IPS-15b (cell line): ENCODE data around the gene FXYD6.

Experiments
- H3K27me3 ChIP-seq: one replicate; pipeline ENCODE4 v1.6.1; 2013; ENCODE audit warnings: low read length; ENCODE audit not compliant: control insufficient read depth, insufficient read depth
- H3K36me3 ChIP-seq: one replicate; pipeline ENCODE4 v1.6.1; 2013; ENCODE audit warnings: low read length; ENCODE audit not compliant: control insufficient read depth, insufficient read depth
- H3K4me1 ChIP-seq: one replicate; pipeline ENCODE4 v1.6.1; 2013; ENCODE audit warnings: mild to moderate bottlenecking, low read length; ENCODE audit not compliant: control insufficient read depth, insufficient read depth
- H3K4me3 ChIP-seq: one replicate; pipeline ENCODE4 v1.5.1; 2013; ENCODE audit warnings: low read depth, low read length
- H3K9ac ChIP-seq: one replicate; pipeline ENCODE4 v1.6.1; 2013; ENCODE audit warnings: low read depth, mild to moderate bottlenecking, low read length
- H3K9me3 ChIP-seq: one replicate; pipeline ENCODE4 v1.6.1; 2013; ENCODE audit warnings: mild to moderate bottlenecking, low read length; ENCODE audit not compliant: control insufficient read depth, insufficient read depth

The FXYD6 gene

DNA sequence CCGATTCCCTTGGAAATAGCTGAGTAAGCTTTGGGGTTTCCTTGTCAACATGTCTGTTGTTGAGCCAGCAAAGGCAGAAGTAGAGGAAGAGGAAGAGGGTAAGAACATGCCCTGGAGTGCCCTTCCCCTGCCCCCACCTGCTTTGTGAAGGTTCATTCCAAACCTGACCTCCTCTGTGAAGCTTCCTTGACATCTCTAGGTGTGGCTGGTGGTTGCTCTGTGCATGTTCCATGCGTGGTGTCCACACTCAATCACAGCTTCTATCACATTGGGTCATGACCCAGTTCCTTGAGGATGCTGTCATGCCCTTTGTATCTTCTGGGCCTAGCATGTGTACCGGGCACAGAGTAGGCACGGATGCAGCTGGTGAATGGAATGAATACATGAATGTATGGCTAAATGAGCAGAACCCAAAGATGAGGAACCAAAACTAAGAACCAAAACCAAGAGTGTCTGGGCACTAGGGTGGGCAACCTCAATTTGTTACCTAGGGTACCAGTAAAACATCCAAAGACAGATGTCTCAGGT lies 23.7 kb upstream of the FXYD6 start:
- no peaks in the 10 kb centered on the region for H3K27me3 ChIP-seq
- no peak overlapping the region for H3K9ac ChIP-seq
- H3K4me3 ChIP-seq, result no peak overlapping the region
- no peaks in the 10 kb centered on the region for H3K4me1 ChIP-seq
- H3K9me3 ChIP-seq, result no peaks in the 10 kb centered on the region
- no peaks in the 10 kb centered on the region for H3K36me3 ChIP-seq

DNA sequence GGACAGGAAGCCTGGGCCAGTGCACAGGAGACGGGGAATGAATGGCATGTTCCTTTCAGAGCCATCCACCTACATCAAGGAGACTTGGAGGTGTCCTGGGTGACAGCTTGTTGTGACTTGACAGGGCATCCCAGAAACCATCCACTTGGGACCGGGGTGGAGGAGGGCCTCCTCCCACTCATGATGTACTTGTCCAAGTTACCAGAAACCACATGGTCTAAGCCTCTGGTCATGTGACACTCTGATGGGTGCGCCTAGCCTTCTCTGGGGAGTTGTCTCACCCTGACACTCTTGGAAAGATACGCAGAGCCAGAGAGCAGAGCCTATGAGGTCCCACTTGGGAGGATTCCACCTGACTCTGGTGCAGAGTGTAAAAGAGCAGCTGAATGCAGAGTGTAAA lies 21.6 kb upstream of the FXYD6 start:
- Histone ChIP-seq H3K36me3 (no peaks in the 10 kb centered on the region), H3K4me3 (no peak overlapping the region), H3K4me1 (no peaks in the 10 kb centered on the region), H3K27me3 (no peaks in the 10 kb centered on the region), H3K9me3 (no peaks in the 10 kb centered on the region), H3K9ac (no peak overlapping the region)

DNA sequence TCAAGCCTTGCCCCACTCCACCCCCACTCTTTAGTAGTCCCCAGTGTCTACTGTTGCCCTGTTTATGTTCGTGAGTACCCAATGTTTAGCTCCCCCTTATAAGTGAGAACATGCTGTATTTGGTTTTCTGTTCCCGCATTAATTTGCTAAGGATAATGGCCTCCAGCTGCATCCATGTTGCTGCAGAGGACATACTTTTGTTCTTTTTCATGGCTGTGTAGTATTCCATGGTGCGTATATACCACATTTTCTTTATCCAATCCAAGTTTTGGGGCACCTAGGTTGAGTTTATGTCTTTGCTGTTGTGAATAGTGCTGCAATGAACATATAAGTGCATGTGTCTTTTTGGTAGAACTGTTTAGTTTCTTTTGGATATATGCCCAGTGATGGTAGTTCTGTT lies 16.2 kb upstream of the FXYD6 start:
- Histone ChIP-seq H3K4me3 (no peak overlapping the region), H3K36me3 (no peaks in the 10 kb centered on the region), H3K9me3 (no peaks in the 10 kb centered on the region), H3K4me1 (no peaks in the 10 kb centered on the region), H3K9ac (no peak overlapping the region), H3K27me3 (no peaks in the 10 kb centered on the region)

DNA sequence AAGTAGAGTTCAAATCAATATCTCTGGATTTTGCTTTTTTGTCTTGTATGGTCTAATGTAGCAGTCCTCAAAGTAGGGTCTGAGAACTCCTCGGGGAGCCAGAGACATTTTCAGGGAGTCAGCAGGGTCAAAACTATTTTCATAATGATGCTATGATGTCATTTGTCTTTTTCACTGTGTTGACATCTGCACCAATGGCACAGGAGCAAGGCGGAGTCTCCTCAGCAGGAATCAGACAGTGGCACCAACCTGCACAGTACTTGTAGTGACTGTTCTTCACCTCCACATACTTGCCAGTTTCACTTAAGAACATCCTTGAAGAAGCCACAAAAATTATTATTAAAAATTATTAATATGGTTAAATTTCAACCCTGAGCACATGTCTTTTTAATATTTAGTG lies 14.9 kb upstream of the FXYD6 start:
- Histone ChIP-seq H3K9ac (no peak overlapping the region), H3K4me1 (no peaks in the 10 kb centered on the region), H3K36me3 (no peaks in the 10 kb centered on the region), H3K9me3 (no peaks in the 10 kb centered on the region), H3K4me3 (no peak overlapping the region), H3K27me3 (no peaks in the 10 kb centered on the region)

DNA sequence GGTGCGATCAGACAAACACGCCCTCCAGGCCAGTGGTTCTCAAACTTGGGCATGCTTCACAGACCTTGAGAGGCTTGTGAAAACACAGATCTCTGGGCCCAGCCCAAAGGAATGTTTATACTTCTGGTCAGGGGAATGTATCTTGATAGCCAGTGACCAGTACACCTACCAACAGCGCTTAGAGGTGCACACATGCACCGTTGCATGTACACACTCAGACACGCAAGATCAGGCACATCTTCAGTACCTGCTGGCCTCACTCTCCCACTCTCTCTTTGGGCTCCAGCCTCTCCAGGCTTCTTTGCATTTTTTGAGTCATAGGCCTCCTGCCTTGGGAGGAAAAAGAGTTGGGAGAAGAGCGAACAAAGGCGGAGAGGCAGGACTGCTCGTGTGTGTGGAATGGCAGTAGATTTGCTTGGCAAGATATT lies 11.7 kb upstream of the FXYD6 start:
- no peaks in the 10 kb centered on the region for H3K36me3 ChIP-seq
- no peaks in the 10 kb centered on the region for H3K27me3 ChIP-seq
- no peak overlapping the region for H3K4me3 ChIP-seq
- no peak overlapping the region for H3K9ac ChIP-seq
- no peaks in the 10 kb centered on the region for H3K9me3 ChIP-seq
- H3K4me1 ChIP-seq, result no peaks in the 10 kb centered on the region

DNA sequence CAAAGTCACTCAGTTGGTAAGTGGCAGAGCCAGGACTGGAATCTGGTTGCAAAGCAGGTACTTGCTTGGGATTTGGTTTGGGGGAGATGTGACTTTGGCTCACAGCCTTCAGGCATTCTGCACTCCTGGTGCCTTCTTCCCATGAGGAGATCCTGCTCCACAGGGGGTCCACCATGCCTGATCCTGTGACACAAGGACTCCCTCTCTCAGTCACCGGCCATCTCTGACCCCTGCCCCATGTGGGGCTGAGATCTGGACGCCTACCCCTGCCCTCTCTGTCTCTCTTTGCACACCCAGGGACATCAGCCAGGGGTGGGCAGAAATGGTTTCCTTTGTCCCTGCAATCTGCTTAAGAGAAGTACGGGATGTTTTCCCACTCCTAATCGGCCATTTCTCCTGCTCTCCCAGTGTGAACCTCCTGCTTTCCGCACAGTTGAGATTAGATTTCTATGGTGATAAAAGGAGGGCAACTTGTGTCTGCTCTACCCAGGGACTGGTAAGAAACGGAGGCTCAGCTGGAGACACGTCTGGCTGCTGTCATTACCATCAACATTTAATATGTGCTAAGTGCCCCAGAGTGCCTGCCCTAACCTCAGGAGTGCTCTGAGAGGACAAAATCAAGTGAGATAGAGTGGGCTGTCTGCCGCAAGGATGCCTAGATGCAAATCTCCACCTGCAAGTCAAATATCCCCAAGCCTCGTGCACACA lies 11.1 kb upstream of the FXYD6 start:
- Histone ChIP-seq H3K36me3 (no peaks in the 10 kb centered on the region), H3K4me1 (peaks cover 4% of the 10 kb centered on the region), H3K9ac (no peak overlapping the region), H3K4me3 (no peak overlapping the region), H3K27me3 (no peaks in the 10 kb centered on the region), H3K9me3 (no peaks in the 10 kb centered on the region)

DNA sequence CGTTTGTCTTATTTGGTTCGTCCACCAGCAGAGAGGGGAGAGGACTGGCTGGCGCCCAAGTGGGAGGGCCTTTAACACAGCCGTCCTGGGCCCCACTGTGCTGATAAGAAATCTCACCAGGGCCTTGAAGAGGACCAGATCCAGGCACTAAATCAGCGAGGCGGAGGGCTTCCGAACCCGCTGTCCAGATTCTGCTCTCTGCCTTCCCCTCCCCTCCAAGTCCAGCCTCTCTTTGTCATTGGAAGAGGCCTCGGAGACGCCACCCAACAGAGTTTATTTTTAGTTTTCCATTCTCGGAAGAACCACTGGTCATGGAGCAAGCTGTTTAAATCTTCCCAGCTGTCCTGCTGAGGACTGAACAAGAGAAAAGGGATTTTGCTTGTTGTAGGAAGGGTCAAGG lies 9.3 kb upstream of the FXYD6 start:
- no peaks in the 10 kb centered on the region for H3K36me3 ChIP-seq
- H3K9me3 ChIP-seq, result no peaks in the 10 kb centered on the region
- no peak overlapping the region for H3K9ac ChIP-seq
- H3K27me3 ChIP-seq, result no peaks in the 10 kb centered on the region
- H3K4me1 ChIP-seq, result peaks cover 7% of the 10 kb centered on the region
- H3K4me3 ChIP-seq, result no peak overlapping the region

DNA sequence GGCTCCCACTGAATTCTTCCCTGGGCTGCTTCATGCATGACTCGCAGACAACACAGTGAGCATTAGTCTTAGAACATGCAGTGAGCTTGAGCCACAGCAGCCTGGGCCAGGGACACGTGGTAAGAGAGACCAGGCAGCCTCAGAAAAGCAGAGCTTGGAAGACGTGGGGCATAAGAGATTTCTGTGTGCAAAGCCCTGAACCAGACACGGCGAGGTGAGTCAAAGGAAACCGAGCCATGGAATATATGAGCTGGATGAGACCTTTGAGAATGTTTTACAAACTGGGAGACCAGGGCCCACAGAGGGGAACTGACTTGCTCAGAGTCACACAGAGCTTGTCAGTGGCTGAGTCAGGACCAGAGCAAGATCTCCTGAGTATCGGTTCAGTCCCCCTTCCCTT lies 8.5 kb upstream of the FXYD6 start:
- H3K4me3 ChIP-seq, result no peak overlapping the region
- H3K4me1 ChIP-seq, result peaks cover 7% of the 10 kb centered on the region
- no peaks in the 10 kb centered on the region for H3K9me3 ChIP-seq
- H3K9ac ChIP-seq, result no peak overlapping the region
- no peaks in the 10 kb centered on the region for H3K36me3 ChIP-seq
- H3K27me3 ChIP-seq, result peaks cover 5% of the 10 kb centered on the region

DNA sequence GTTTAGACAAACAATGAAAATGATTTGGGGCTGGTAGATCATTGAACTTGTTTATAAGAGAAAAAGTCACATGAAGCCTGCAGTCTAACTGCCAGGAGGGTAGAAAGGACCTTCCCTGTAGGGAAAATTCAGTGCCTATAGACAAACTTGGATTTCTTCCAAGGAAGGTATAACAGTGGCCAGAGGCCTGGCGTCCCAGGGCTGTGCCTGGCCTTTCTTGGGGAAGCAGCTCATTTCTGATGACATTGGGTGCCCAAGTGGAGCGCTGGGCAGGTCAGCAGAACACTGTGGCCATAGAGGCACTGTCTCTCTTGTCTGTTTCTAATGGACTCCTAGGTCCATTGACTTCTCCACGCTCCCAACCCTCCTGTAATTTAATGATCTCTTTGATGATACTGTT lies 6.6 kb upstream of the FXYD6 start:
- H3K9ac ChIP-seq, result no peak overlapping the region
- peaks cover 7% of the 10 kb centered on the region for H3K4me1 ChIP-seq
- no peak overlapping the region for H3K4me3 ChIP-seq
- H3K36me3 ChIP-seq, result no peaks in the 10 kb centered on the region
- H3K9me3 ChIP-seq, result no peaks in the 10 kb centered on the region
- H3K27me3 ChIP-seq, result peaks cover 18% of the 10 kb centered on the region

DNA sequence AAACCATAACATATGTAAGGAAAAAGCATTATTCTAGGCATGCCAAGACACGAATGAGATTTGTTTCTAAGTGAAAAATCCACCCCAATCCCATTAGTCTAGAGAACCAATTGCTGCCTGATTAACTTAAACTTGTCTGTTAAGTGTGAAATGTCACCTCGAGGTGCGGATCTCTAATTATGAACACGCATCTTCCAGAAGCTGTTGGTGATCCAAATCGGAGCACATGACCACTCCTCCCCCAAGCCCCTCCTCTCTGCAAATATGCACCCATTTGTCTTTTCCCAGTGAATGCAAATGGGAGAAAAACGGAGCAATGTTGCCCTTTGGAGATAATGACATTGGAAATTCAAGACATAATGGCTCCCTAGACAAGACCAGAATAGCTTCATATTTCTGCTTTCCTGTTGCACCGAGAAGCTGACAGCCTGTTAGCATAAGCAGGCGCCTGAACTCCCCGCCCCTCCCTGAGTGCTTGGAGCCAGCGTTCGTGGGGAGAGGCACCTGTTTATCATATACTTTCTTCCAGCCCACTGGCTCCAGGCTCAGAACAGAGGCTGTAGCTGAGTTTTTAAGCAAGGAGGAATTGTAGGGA lies 6.0 kb upstream of the FXYD6 start:
- Histone ChIP-seq H3K9me3 (no peaks in the 10 kb centered on the region), H3K27me3 (peaks cover 24% of the 10 kb centered on the region)

DNA sequence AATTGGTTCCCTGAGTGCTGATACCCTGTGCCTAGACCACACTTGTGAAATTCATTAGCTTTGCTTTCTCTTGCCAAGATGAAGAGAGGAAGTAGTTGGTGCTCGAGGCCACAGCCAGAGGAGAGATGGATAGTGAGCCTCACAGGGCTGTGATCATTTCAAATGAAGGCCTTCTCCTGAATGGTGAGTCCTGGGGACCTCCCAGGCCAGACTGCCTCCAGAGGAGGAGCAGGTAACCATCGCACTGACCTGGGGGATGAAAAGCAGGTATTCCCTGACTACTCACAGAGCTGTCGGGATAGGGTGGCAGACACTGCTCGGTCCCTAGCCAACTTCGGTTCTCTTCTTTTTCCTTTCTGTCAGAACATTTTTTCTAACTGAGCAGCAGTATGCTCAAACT lies 4.8 kb upstream of the FXYD6 start:
- no peak overlapping the region for H3K9ac ChIP-seq
- peaks cover 13% of the 10 kb centered on the region for H3K4me1 ChIP-seq
- H3K9me3 ChIP-seq, result no peaks in the 10 kb centered on the region
- no peak overlapping the region for H3K4me3 ChIP-seq
- H3K36me3 ChIP-seq, result no peaks in the 10 kb centered on the region
- peaks cover 27% of the 10 kb centered on the region for H3K27me3 ChIP-seq

More for the DNA sequence above, 6.0 kb upstream of the FXYD6 start:
- H3K36me3 ChIP-seq, result no peaks in the 10 kb centered on the region
- no peak overlapping the region for H3K9ac ChIP-seq
- no peak overlapping the region for H3K4me3 ChIP-seq
- H3K4me1 ChIP-seq, result peaks cover 10% of the 10 kb centered on the region
